GM12878 (cell line): ENCODE data around the gene LRRC53. TPM values are rescaled to one million over a fixed set of nuclear protein-coding genes. Genes with fewer than 3 reads are reported as not detected.

ENCODE experiments used
- ATAC-seq: fragments of 200-7000 bp; cut with Tn5 transposase; 3 replicates; pipeline ENCODE4 v1.9.1; 2020; ENCODE audit warnings: mild to moderate bottlenecking, moderate library complexity
- BruUV-seq: library from RNA; stranded (reverse); fragments of 400-500 nt; replicated peaks from 2 replicates; lab custom pipeline; 2021; lab: Mats Ljungman, UMichigan
- CTCF ChIA-PET: fragments of 300-600 bp; sonication (Branson Sonifier 250); formaldehyde crosslinking; extraction: SDS; loops from one replicate; lab custom pipeline; 2021; ENCODE audit warnings: inconsistent platforms; lab: Yijun Ruan, JAX
- POLR2A ChIA-PET: fragments of 350-600 bp; formaldehyde crosslinking; extraction: SDS; loops from one replicate; lab custom pipeline; 2021; ENCODE audit warnings: inconsistent platforms; lab: Charles Lee
- RAD21 ChIA-PET: fragments of 300-600 bp; sonication (Branson Sonifier 250); formaldehyde crosslinking; loops from one replicate; lab custom pipeline; 2023; ENCODE audit warnings: antibody characterized with exemption; ENCODE audit not compliant: unreplicated experiment; lab: Charles Lee
- SMC1A ChIA-PET: fragments of 300-600 bp; sonication (Branson Sonifier 250); formaldehyde crosslinking; loops from one replicate; lab custom pipeline; 2023; ENCODE audit not compliant: unreplicated experiment, uncharacterized antibody; lab: Charles Lee
- DNase-seq: peaks from one replicate; pipeline ENCODE4 v3.0.0-alpha.2; 2011; ENCODE audit warnings: low read depth, low spot score
- FAIRE-seq: peaks from 3 replicates; lab custom pipeline; 2011; peaks lifted over from hg19 to GRCh38; lab: Jason Lieb, UNC
- H2AFZ ChIP-seq: 2 replicates; pipeline ENCODE4 v1.6.0; 2011; ENCODE audit warnings: low read depth, low read length, control low read depth; ENCODE audit not compliant: control insufficient read depth
- H3K27ac ChIP-seq: 2 replicates; pipeline ENCODE4 v1.5.1; 2011; ENCODE audit warnings: control low read depth; ENCODE audit not compliant: control insufficient read depth, insufficient read depth
- H3K27me3 ChIP-seq, 2 experiments: replicated peaks in 1 of 2; 2 replicates each; pipeline versions ENCODE4 v1.6.0 to v1.6.1; 2011; ENCODE audit warnings: low read length in 1 of 2; ENCODE audit not compliant: control insufficient read depth in 2 of 2, insufficient read depth in 2 of 2
- H3K36me3 ChIP-seq, 2 experiments: 2 replicates each; pipeline ENCODE4 v1.5.1; 2011; ENCODE audit warnings: low read length in 1 of 2; ENCODE audit not compliant: control insufficient read depth in 2 of 2, insufficient read depth in 2 of 2
- H3K4me1 ChIP-seq: 2 replicates; pipeline ENCODE4 v1.6.1; 2011; ENCODE audit warnings: mild to moderate bottlenecking, low read length, moderate library complexity, mixed read lengths; ENCODE audit not compliant: control insufficient read depth, insufficient read depth
- H3K4me2 ChIP-seq: 2 replicates; pipeline ENCODE4 v1.6.0; 2011; ENCODE audit warnings: control low read depth; ENCODE audit not compliant: control insufficient read depth, insufficient read depth
- H3K4me3 ChIP-seq: fragments of 200-600 bp; sonication (generic); 2 replicates; pipeline ENCODE4 v1.5.1; 2016
- H3K79me2 ChIP-seq: 2 replicates; pipeline ENCODE4 v1.6.0; 2011; ENCODE audit warnings: low read length; ENCODE audit not compliant: control insufficient read depth, insufficient read depth
- H3K9ac ChIP-seq: 2 replicates; pipeline ENCODE4 v1.8.0; 2011; ENCODE audit warnings: low read length, control low read depth, mixed read lengths; ENCODE audit not compliant: control insufficient read depth, insufficient read depth
- H3K9me3 ChIP-seq: replicated peaks from 3 replicates; pipeline ENCODE4 v1.5.1; 2011; ENCODE audit warnings: mild to moderate bottlenecking, low read length; ENCODE audit not compliant: control insufficient read depth, insufficient read depth
- H4K20me1 ChIP-seq: 2 replicates; pipeline ENCODE4 v1.6.0; 2011; ENCODE audit not compliant: control insufficient read depth, insufficient read depth
- CREB1 ChIP-seq: IDR thresholded peaks from 2 replicates; pipeline ENCODE4 v1.6.1; 2012; ENCODE audit warnings: low read depth, mild to moderate bottlenecking, inconsistent platforms
- DPF2 ChIP-seq: fragments of 450-650 bp; IDR thresholded peaks from 2 replicates; pipeline ENCODE4 v1.6.1; 2017; ENCODE audit warnings: mild to moderate bottlenecking
- KDM1A ChIP-seq: fragments of 200-600 bp; sonication (generic); IDR thresholded peaks from 2 replicates; pipeline ENCODE4 v1.6.1; 2016; ENCODE audit warnings: borderline replicate concordance
- MTA3 ChIP-seq: IDR thresholded peaks from 2 replicates; pipeline ENCODE4 v1.6.1; 2012; ENCODE audit warnings: low read length, inconsistent platforms, borderline replicate concordance
- NR2C1 ChIP-seq: fragments of 450-650 bp; IDR thresholded peaks from 2 replicates; pipeline ENCODE4 v1.6.1; 2017; ENCODE audit warnings: antibody characterized with exemption, mild to moderate bottlenecking, moderate library complexity
- NR2F1 ChIP-seq: fragments of 450-650 bp; conservative IDR thresholded peaks from 2 replicates; pipeline ENCODE4 v1.6.1; 2017; ENCODE audit warnings: mild to moderate bottlenecking
- PAX8 ChIP-seq: fragments of 450-650 bp; IDR thresholded peaks from 2 replicates; pipeline ENCODE4 v1.6.1; 2017; ENCODE audit warnings: mild to moderate bottlenecking, moderate library complexity
- PML ChIP-seq: IDR thresholded peaks from 2 replicates; pipeline ENCODE4 v1.6.1; 2012; ENCODE audit warnings: low read length, inconsistent platforms
- SREBF2 ChIP-seq: IDR thresholded peaks from 2 replicates; pipeline ENCODE4 v1.6.1; 2012; ENCODE audit warnings: mild to moderate bottlenecking, low read length
- SRF ChIP-seq, 2 experiments: IDR thresholded peaks; 2 replicates each; pipeline ENCODE4 v1.6.1; 2011; ENCODE audit warnings: low read depth in 2 of 2, low read length in 2 of 2, mild to moderate bottlenecking in 1 of 2, moderate library complexity in 1 of 2
- TCF3 ChIP-seq: IDR thresholded peaks from 2 replicates; pipeline ENCODE4 v1.6.1; 2012; ENCODE audit warnings: low read depth, mild to moderate bottlenecking, low read length, borderline replicate concordance; ENCODE audit not compliant: insufficient read depth
- YY1 ChIP-seq: IDR thresholded peaks from 2 replicates; pipeline ENCODE4 v1.6.1; 2011; ENCODE audit warnings: low read depth, mild to moderate bottlenecking, low read length
- WGBS: methylation state at CpG from one replicate; pipeline ENCODE4 v1.1.6; 2016; ENCODE audit warnings: low lambda C conversion rate; ENCODE audit not compliant: insufficient replicate concordance, insufficient coverage; ENCODE audit errors: missing lambda C conversion rate; 5-methylcytosine and 5-hydroxymethylcytosine counted together
- in situ Hi-C: fragments of 300-500 bp; cut with MboI; formaldehyde crosslinking; loops from 9 replicates; pipeline ENCODE4 v1.14.3; 2018; ENCODE audit warnings: mixed read lengths
- intact Hi-C: fragments of 100-400 bp; cut with micrococcal nuclease; formaldehyde crosslinking; loops from one replicate; pipeline ENCODE4 v1.14.2; 2022; ENCODE audit not compliant: unreplicated experiment
- polyA plus RNA-seq, 11 experiments: library from polyadenylated mRNA; depleted of rRNA in 4 of 11; unstranded in 6 of 11; stranded (reverse) in 5 of 11; fragments of >200 nt; fragmentation: Nextera tagmentation in 4 of 11; fragmentation: Illumina TruSeq in 1 of 11; extraction: Ambion mirVana in 4 of 11; extraction: Trizol in 1 of 11; gene quantifications; 1 replicate in 1 of 11; 2 replicates in 10 of 11; pipeline versions ENCODE4 v1.2.1 to v1.2.3, GENCODE V29; 2011 to 2016; ENCODE audit warnings: inconsistent platforms in 2 of 11, missing spikeins in 2 of 11, low read depth in 1 of 11
- total RNA-seq, 4 experiments: library from RNA; depleted of rRNA in 3 of 4; stranded (reverse); fragments of >200 nt in 3 of 4; fragmentation: Illumina TruSeq in 1 of 4; extraction: Trizol in 1 of 4; gene quantifications; 2 replicates each; pipeline versions ENCODE4 v1.2.1 to v1.2.3, GENCODE V29; 2013 to 2021
- TF ChIP-seq, protein P1 (sequence below): fragments of 450-650 bp; IDR thresholded peaks from 2 replicates; pipeline ENCODE4 v1.6.1; 2016; ENCODE audit warnings: mild to moderate bottlenecking
- TF ChIP-seq, protein P2 (sequence below): IDR thresholded peaks from 2 replicates; pipeline ENCODE4 v1.6.1; 2012; ENCODE audit warnings: low read length, inconsistent platforms
- TF ChIP-seq, protein P3 (sequence below): fragments of 450-650 bp; IDR thresholded peaks from 2 replicates; pipeline ENCODE4 v1.6.1; 2017; ENCODE audit warnings: mild to moderate bottlenecking, moderate library complexity
- TF ChIP-seq, protein P4 (sequence below): IDR thresholded peaks from 2 replicates; pipeline ENCODE4 v1.6.1; 2012; ENCODE audit warnings: mild to moderate bottlenecking, low read depth, low read length

Gene LRRC53
- total and polyA plus RNA-seq, 10 of the 15 experiments (the other 5 are each of a cell fraction or from before 2014, with no cell fraction given) = not detected

DNA sequence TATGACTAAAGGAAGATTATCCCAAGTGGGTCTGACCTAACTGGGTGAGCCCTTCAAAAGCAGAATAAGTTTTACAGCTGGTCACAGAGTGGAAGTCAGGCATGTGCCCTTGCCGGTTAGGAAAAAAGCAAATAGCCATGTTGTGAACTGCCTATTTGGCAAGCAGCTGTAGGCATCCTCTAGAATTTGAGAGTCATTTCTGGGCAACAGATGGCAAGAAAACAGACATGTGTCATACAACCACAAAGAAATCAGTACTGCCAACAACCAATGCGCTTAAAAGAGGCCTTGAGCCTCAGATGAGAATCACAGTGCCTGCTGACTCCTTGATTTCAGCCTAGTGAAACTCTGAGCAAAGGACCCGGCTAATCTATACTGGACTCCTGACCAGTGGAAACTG is 26.8 kb downstream of the LRRC53 start:
- TF ChIP-seq PAX8 (no peak), TCF3 (no peak), PML (no peak), MTA3 (no peak), DPF2 (no peak), NR2F1 (no peak), NR2C1 (no peak), KDM1A (no peak), CREB1 (no peak), YY1 (no peak), SREBF2 (no peak), SRF (IDR thresholded peaks at IDR 0.05; ENCODE audit: low read depth in 2 of 2, low read length in 2 of 2) (no peak)
- TF ChIP-seq, protein P1, sequence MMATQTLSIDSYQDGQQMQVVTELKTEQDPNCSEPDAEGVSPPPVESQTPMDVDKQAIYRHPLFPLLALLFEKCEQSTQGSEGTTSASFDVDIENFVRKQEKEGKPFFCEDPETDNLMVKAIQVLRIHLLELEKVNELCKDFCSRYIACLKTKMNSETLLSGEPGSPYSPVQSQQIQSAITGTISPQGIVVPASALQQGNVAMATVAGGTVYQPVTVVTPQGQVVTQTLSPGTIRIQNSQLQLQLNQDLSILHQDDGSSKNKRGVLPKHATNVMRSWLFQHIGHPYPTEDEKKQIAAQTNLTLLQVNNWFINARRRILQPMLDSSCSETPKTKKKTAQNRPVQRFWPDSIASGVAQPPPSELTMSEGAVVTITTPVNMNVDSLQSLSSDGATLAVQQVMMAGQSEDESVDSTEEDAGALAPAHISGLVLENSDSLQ = no peak
- TF ChIP-seq, protein P2, sequence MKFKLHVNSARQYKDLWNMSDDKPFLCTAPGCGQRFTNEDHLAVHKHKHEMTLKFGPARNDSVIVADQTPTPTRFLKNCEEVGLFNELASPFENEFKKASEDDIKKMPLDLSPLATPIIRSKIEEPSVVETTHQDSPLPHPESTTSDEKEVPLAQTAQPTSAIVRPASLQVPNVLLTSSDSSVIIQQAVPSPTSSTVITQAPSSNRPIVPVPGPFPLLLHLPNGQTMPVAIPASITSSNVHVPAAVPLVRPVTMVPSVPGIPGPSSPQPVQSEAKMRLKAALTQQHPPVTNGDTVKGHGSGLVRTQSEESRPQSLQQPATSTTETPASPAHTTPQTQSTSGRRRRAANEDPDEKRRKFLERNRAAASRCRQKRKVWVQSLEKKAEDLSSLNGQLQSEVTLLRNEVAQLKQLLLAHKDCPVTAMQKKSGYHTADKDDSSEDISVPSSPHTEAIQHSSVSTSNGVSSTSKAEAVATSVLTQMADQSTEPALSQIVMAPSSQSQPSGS = no peak
- TF ChIP-seq, protein P3, sequence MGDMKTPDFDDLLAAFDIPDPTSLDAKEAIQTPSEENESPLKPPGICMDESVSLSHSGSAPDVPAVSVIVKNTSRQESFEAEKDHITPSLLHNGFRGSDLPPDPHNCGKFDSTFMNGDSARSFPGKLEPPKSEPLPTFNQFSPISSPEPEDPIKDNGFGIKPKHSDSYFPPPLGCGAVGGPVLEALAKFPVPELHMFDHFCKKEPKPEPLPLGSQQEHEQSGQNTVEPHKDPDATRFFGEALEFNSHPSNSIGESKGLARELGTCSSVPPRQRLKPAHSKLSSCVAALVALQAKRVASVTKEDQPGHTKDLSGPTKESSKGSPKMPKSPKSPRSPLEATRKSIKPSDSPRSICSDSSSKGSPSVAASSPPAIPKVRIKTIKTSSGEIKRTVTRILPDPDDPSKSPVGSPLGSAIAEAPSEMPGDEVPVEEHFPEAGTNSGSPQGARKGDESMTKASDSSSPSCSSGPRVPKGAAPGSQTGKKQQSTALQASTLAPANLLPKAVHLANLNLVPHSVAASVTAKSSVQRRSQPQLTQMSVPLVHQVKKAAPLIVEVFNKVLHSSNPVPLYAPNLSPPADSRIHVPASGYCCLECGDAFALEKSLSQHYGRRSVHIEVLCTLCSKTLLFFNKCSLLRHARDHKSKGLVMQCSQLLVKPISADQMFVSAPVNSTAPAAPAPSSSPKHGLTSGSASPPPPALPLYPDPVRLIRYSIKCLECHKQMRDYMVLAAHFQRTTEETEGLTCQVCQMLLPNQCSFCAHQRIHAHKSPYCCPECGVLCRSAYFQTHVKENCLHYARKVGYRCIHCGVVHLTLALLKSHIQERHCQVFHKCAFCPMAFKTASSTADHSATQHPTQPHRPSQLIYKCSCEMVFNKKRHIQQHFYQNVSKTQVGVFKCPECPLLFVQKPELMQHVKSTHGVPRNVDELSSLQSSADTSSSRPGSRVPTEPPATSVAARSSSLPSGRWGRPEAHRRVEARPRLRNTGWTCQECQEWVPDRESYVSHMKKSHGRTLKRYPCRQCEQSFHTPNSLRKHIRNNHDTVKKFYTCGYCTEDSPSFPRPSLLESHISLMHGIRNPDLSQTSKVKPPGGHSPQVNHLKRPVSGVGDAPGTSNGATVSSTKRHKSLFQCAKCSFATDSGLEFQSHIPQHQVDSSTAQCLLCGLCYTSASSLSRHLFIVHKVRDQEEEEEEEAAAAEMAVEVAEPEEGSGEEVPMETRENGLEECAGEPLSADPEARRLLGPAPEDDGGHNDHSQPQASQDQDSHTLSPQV = no peak
- TF ChIP-seq, protein P4, sequence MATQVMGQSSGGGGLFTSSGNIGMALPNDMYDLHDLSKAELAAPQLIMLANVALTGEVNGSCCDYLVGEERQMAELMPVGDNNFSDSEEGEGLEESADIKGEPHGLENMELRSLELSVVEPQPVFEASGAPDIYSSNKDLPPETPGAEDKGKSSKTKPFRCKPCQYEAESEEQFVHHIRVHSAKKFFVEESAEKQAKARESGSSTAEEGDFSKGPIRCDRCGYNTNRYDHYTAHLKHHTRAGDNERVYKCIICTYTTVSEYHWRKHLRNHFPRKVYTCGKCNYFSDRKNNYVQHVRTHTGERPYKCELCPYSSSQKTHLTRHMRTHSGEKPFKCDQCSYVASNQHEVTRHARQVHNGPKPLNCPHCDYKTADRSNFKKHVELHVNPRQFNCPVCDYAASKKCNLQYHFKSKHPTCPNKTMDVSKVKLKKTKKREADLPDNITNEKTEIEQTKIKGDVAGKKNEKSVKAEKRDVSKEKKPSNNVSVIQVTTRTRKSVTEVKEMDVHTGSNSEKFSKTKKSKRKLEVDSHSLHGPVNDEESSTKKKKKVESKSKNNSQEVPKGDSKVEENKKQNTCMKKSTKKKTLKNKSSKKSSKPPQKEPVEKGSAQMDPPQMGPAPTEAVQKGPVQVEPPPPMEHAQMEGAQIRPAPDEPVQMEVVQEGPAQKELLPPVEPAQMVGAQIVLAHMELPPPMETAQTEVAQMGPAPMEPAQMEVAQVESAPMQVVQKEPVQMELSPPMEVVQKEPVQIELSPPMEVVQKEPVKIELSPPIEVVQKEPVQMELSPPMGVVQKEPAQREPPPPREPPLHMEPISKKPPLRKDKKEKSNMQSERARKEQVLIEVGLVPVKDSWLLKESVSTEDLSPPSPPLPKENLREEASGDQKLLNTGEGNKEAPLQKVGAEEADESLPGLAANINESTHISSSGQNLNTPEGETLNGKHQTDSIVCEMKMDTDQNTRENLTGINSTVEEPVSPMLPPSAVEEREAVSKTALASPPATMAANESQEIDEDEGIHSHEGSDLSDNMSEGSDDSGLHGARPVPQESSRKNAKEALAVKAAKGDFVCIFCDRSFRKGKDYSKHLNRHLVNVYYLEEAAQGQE = no peak
- 58% methylated on average over 3 of the region's 3 CpGs for WGBS
- Histone ChIP-seq H3K9ac (no peak overlapping the region), H3K4me1 (no peaks in the 10 kb centered on the region), H3K36me3 (no peaks in the 10 kb centered on the region), H3K9me3 (no peaks in the 10 kb centered on the region), H3K4me3 (no peak overlapping the region), H3K27me3 (no peaks in the 10 kb centered on the region; a peak in 1 of 4 replicates), H3K27ac (no peak overlapping the region), H2AFZ (no peak overlapping the region), H3K79me2 (no peaks in the 10 kb centered on the region), H4K20me1 (no peaks in the 10 kb centered on the region), H3K4me2 (no peak overlapping the region)
- no peak for DNase-seq
- ChIA-PET RAD21 (no interaction called here), SMC1A (interaction anchor here (1.5 kb wide), 1 partner anchor 12 kb away, joined by 4 read pairs; no protein-coding TSS in a partner anchor), CTCF (interaction anchor here (0.6 to 1.0 kb wide), 2 partner anchors 18 to 198 kb away, joined by 3 to 4 read pairs; no protein-coding TSS in a partner anchor), POLR2A (no interaction called here)
- BruUV-seq = no TSS peak
- intact Hi-C loops = no loop called here
- in situ Hi-C loops = no loop called here
- FAIRE-seq = no peak
- no peak for ATAC-seq
